Endothelial cell of umbilical vein (primary cell): ENCODE results near the gene FRS3.

ENCODE experiments used
- JUN ChIP-seq: IDR thresholded peaks from 2 replicates; pipeline ENCODE4 v1.6.1; 2011; ENCODE audit warnings: borderline replicate concordance, low read depth; ENCODE audit not compliant: insufficient read length, insufficient read depth
- POLR2A ChIP-seq: IDR thresholded peaks from 2 replicates; pipeline ENCODE4 v1.6.1; 2012; ENCODE audit warnings: low read depth, mild to moderate bottlenecking, control low read depth, low read length
- POLR2AphosphoS5 ChIP-seq: IDR thresholded peaks from 2 replicates; pipeline ENCODE4 v1.6.1; 2012; ENCODE audit warnings: low read depth, mild to moderate bottlenecking, control low read depth, low read length, moderate library complexity; ENCODE audit not compliant: insufficient read depth
- TF ChIP-seq, protein P1 (sequence below), 2 donors: IDR thresholded peaks; 1 replicate in 1 of 2; 2 replicates in 1 of 2; pipeline ENCODE4 v1.5.1; 2011; ENCODE audit warnings: low read length in 2 of 2, mild to moderate bottlenecking in 2 of 2, moderate library complexity in 2 of 2, control low read depth in 1 of 2, inconsistent platforms in 1 of 2, low read depth in 1 of 2; ENCODE audit not compliant: insufficient read depth in 1 of 2; ENCODE audit errors: extremely low read depth in 1 of 2
- TF ChIP-seq, protein P2 (sequence below): IDR thresholded peaks from 2 replicates; pipeline ENCODE4 v1.6.1; 2011; ENCODE audit not compliant: insufficient read depth, insufficient read length

DNA sequence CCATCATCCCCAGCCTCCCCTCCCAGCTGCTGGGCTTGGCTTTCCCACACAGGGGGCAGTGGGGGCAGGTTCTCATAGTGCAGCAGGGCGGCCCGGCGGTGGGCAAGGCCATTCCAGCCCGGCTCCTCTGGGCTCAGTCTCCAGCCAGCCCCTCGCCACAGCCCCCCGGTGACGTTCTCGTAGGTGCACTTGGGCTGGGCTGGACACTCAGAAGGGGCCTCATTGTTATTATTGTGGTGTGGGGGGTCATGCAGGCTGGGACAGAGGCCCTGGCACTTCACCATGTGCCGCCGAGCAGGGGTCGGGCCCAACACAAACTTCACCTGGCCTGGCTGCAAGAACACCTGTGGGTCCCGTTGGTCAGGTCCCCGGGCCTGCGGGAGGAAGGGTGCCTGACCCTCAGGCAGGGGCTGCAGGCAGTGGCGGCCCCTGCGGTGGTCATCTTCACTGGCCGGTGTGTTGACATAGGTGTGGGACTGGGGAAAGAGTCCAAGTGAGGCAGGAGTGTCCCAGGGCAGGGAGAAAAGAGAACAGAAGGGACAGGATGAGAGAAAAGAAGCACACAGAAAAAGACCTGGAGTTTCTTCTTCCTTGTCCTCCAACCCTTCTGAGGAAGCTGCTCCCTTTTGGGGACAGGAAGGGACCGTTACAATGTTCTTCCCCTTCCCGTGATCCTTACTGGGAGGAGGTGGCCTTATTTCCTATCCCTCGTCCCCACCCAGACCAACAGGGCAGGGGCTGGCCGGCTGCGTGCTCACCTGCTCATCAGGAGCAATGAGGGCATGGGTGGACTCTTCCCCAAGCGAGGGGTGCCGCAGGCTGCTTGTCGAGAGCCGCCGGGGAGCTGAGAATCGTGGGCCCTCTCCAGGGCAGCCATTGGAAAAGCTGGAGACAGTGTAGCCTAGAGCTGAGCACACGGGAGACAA lies 8.4 kb downstream of the FRS3 start:
- TF ChIP-seq, protein P1, sequence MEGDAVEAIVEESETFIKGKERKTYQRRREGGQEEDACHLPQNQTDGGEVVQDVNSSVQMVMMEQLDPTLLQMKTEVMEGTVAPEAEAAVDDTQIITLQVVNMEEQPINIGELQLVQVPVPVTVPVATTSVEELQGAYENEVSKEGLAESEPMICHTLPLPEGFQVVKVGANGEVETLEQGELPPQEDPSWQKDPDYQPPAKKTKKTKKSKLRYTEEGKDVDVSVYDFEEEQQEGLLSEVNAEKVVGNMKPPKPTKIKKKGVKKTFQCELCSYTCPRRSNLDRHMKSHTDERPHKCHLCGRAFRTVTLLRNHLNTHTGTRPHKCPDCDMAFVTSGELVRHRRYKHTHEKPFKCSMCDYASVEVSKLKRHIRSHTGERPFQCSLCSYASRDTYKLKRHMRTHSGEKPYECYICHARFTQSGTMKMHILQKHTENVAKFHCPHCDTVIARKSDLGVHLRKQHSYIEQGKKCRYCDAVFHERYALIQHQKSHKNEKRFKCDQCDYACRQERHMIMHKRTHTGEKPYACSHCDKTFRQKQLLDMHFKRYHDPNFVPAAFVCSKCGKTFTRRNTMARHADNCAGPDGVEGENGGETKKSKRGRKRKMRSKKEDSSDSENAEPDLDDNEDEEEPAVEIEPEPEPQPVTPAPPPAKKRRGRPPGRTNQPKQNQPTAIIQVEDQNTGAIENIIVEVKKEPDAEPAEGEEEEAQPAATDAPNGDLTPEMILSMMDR (IDR thresholded peaks at IDR 0.05; ENCODE audit: extremely low read depth in 1 of 2, insufficient read depth in 1 of 2, low read depth in 1 of 2, low read length in 2 of 2) = no peak
- TF ChIP-seq POLR2AphosphoS5 (no peak), POLR2A (no peak), JUN (no peak)
- TF ChIP-seq, protein P2, sequence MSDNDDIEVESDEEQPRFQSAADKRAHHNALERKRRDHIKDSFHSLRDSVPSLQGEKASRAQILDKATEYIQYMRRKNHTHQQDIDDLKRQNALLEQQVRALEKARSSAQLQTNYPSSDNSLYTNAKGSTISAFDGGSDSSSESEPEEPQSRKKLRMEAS = no peak
